A673 (cell line): ENCODE data around the gene NCKAP5. TPM values are rescaled to one million over a fixed set of nuclear protein-coding genes. Genes with fewer than 3 reads are reported as not detected.

Experiments used
- BruUV-seq: library from RNA; stranded (reverse); fragments of 400-500 nt; replicated peaks from 2 replicates; lab custom pipeline; 2021; lab: Mats Ljungman, UMichigan
- CTCF ChIA-PET: fragments of 300-600 bp; sonication (Branson Sonifier 250); formaldehyde crosslinking; loops from one replicate; lab custom pipeline; 2022; ENCODE audit warnings: antibody characterized with exemption; lab: Charles Lee
- POLR2A ChIA-PET: fragments of 300-600 bp; sonication (Branson Sonifier 250); formaldehyde crosslinking; loops from one replicate; lab custom pipeline; 2022; ENCODE audit warnings: antibody characterized with exemption; ENCODE audit not compliant: low non-redundant PET; lab: Charles Lee
- DNase-seq: peaks from one replicate; pipeline ENCODE4 v3.0.0-alpha.2; 2015; ENCODE audit warnings: low spot score
- H3K27ac ChIP-seq: fragments of 200-600 bp; sonication (generic); 2 replicates; pipeline ENCODE4 v1.5.1; 2016; ENCODE audit warnings: mixed run types, low read depth, mild to moderate bottlenecking, mixed read lengths, antibody characterized with exemption, low read length; ENCODE audit not compliant: poor library complexity, severe bottlenecking
- H3K27me3 ChIP-seq: fragments of 200-600 bp; sonication (generic); replicated peaks from 2 replicates; pipeline ENCODE4 v1.6.1; 2017; ENCODE audit warnings: mixed run types, low read depth, mild to moderate bottlenecking, mixed read lengths, antibody characterized with exemption, low read length; ENCODE audit not compliant: insufficient read depth, poor library complexity
- H3K36me3 ChIP-seq: fragments of 200-600 bp; sonication (generic); 2 replicates; pipeline ENCODE4 v1.6.1; 2016; ENCODE audit warnings: mixed run types, mild to moderate bottlenecking, mixed read lengths, antibody characterized with exemption, low read length; ENCODE audit not compliant: insufficient read depth, poor library complexity, severe bottlenecking
- H3K4me1 ChIP-seq: fragments of 200-600 bp; sonication (generic); 2 replicates; pipeline ENCODE4 v1.6.1; 2017; ENCODE audit warnings: mixed run types, mild to moderate bottlenecking, mixed read lengths, antibody characterized with exemption, low read length; ENCODE audit not compliant: insufficient read depth, poor library complexity, severe bottlenecking
- H3K4me3 ChIP-seq: fragments of 200-600 bp; sonication (generic); 2 replicates; pipeline ENCODE4 v1.5.1; 2016; ENCODE audit warnings: low read depth, mixed run types, mild to moderate bottlenecking, mixed read lengths, low read length; ENCODE audit not compliant: poor library complexity, severe bottlenecking
- H3K9me3 ChIP-seq: fragments of 200-600 bp; sonication (generic); 2 replicates; pipeline ENCODE4 v1.6.1; 2016; ENCODE audit warnings: mixed run types, low read depth, mild to moderate bottlenecking, mixed read lengths, antibody characterized with exemption, low read length; ENCODE audit not compliant: poor library complexity, severe bottlenecking
- CTCF ChIP-seq: fragments of 300-800, 200-600 bp; sonication (generic); conservative IDR thresholded peaks from 2 replicates; pipeline ENCODE4 v1.5.1; 2017; ENCODE audit warnings: low read depth, mild to moderate bottlenecking, antibody characterized with exemption, low read length, moderate library complexity, mixed read lengths
- EZH2 ChIP-seq: fragments of 200-600 bp; sonication (generic); IDR thresholded peaks from 2 replicates; pipeline ENCODE4 v1.6.1; 2017; ENCODE audit warnings: borderline replicate concordance, low read depth, mild to moderate bottlenecking, mixed read lengths, antibody characterized with exemption, low read length; ENCODE audit not compliant: poor library complexity, severe bottlenecking
- intact Hi-C: fragments of 100-400 bp; cut with micrococcal nuclease; formaldehyde crosslinking; loops from one replicate; pipeline ENCODE4 v1.10.0; 2022; ENCODE audit not compliant: unreplicated experiment
- total RNA-seq: library from RNA; stranded (reverse); gene quantifications from 2 replicates; pipeline ENCODE4 v1.2.3, GENCODE V29; 2021

The NCKAP5 gene
- total RNA-seq, 1 experiment from 2014 or later: 26.6 TPM

- DNase-seq: no peak
- intact Hi-C loops: no loop called here
- TF ChIP-seq EZH2: no peak
- TF ChIP-seq CTCF: no peak
- Histone ChIP-seq H3K27me3 (no peaks in the 10 kb centered on the region), H3K4me3 (no peak overlapping the region), H3K4me1 (peaks cover 13% of the 10 kb centered on the region), H3K36me3 (no peaks in the 10 kb centered on the region), H3K27ac (no peak overlapping the region), H3K9me3 (no peaks in the 10 kb centered on the region)
- POLR2A ChIA-PET: no interaction called here
- no TSS peak for BruUV-seq
- CTCF ChIA-PET: no interaction called here
These were observed 121.0 kb downstream of the NCKAP5 start for GRCh38 chr2:133447303-133447702.

- TF ChIP-seq EZH2 (no peak), CTCF (no peak)
- no peak overlapping the region for H3K4me3 ChIP-seq
- intact Hi-C loops: no loop called here
These were observed 123.8 kb downstream of the NCKAP5 start for GRCh38 chr2:133444465-133444864.

GRCh38 chr2:133442393-133442792, 125.9 kb downstream of the NCKAP5 start:
- POLR2A ChIA-PET: interaction anchor here (0.6 kb wide), 1 partner anchor 16 kb away, joined by 4 read pairs; no protein-coding TSS in a partner anchor
- no peak for TF ChIP-seq EZH2
- TF ChIP-seq CTCF: no peak
- no peak for DNase-seq
- Histone ChIP-seq H3K4me3 (no peak overlapping the region), H3K4me1 (peaks cover 38% of the 10 kb centered on the region), H3K27ac (no peak overlapping the region), H3K27me3 (no peaks in the 10 kb centered on the region), H3K36me3 (no peaks in the 10 kb centered on the region), H3K9me3 (no peaks in the 10 kb centered on the region)
- CTCF ChIA-PET: no interaction called here
- BruUV-seq: no TSS peak
- intact Hi-C loops: no loop called here

More at GRCh38 chr2:133444465-133444864, 123.8 kb downstream of the NCKAP5 start:
- Histone ChIP-seq H3K4me1 (peaks cover 18% of the 10 kb centered on the region), H3K9me3 (no peaks in the 10 kb centered on the region), H3K27me3 (no peaks in the 10 kb centered on the region), H3K27ac (no peak overlapping the region), H3K36me3 (no peaks in the 10 kb centered on the region)
- ChIA-PET POLR2A (no interaction called here), CTCF (interaction anchor here (0.6 kb wide), 1 partner anchor 995 kb away, joined by 4 read pairs; no protein-coding TSS in a partner anchor)
- no peak for DNase-seq
- BruUV-seq: no TSS peak
